Activated CD4-positive, alpha-beta T cell treated with anti-CD3 and anti-CD28 coated beads, Interleukin-2, amount 50 U/mL, for 48 hours (primary cell): Measurements from ENCODE around the gene EDNRA.

Experiments used
- DNase-seq, 2 experiments: peaks; one replicate each; pipeline ENCODE4 v3.0.0-alpha.2; 2020

Gene EDNRA

DNA sequence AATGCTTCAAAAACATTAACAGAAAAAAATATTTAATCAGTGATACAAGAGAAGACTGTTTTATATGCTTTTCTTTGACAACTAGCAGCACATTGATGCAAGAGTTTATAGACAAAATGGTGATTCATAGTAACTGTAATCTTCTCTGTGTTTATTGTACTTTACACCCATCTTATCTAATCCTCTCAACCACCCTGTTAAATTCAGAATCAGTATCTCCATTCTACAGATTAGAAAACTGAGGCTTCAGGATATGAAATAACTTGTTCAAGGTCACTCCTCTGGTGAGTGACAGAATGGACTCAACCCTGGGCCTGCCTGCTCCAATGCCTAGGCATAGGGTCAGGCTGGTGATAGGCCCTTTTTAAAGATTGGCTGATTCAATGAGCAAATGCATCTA, 110.2 kb downstream of the EDNRA start:
- DNase-seq = no peak

DNA sequence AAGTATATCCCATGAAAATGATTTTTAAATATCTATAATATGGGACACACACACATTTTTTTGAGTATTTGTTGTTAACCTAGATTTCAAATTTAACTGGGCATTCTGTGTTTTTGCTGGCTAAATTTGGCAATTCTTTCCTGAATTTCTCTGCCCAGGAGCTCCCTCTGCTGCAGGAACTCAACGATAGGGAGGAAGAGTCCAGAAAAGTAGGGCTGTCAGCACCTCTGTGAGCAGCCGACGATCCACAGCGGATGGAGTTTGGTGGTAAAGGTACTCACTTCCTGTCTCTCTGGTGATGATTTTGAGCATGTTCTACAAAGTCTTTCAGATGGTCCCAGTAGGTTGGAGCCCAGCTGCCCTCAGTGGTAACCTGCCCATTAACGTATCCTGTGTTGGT, 113.2 kb downstream of the EDNRA start:
- no peak for DNase-seq
